ENCODE measurements around the gene VTI1A. TPM values are rescaled to one million over a fixed set of nuclear protein-coding genes. Genes with fewer than 3 reads are reported as not detected.

VTI1A gene
- total and polyA plus RNA-seq, 7 donors = 9.9 to 31.5 (median 20.1) TPM

GRCh38 chr10:112784022-112784461 lies 337.0 kb downstream of the VTI1A start:
- Histone ChIP-seq H3K9me3 (no peaks in the 10 kb centered on the region), H3K27ac (no peak overlapping the region), H3K36me3 (ENCODE audit: insufficient read depth in 1 of 2, low read depth in 1 of 2) (no peaks in the 10 kb centered on the region), H3K27me3 (ENCODE audit: insufficient read depth in 3 of 3, low read length in 2 of 3) (no peaks in the 10 kb centered on the region), H3K4me3 (no peak overlapping the region), H3K4me1 (peaks cover 15% of the 10 kb centered on the region)
- no peak for TF ChIP-seq CTCF (IDR thresholded peaks at IDR 0.05)
- no peak for ATAC-seq
- intact Hi-C loops (cut with DNase I) = no loop called here
- DNase-seq = no peak
- WGBS, 3 donors = 40 to 63% (median 60%) methylated on average over 8 of the region's 8 CpGs

- no peak for TF ChIP-seq CTCF (IDR thresholded peaks at IDR 0.05)
- Histone ChIP-seq H3K9me3 (no peaks in the 10 kb centered on the region), H3K4me1 (peaks cover 15% of the 10 kb centered on the region), H3K27me3 (ENCODE audit: insufficient read depth in 3 of 3, low read length in 2 of 3) (no peaks in the 10 kb centered on the region), H3K27ac (no peak overlapping the region), H3K4me3 (no peak overlapping the region), H3K36me3 (ENCODE audit: insufficient read depth in 1 of 2, low read depth in 1 of 2) (no peaks in the 10 kb centered on the region)
- ATAC-seq (no peak), DNase-seq (no peak)
- intact Hi-C loops (cut with DNase I) = loop anchor here in 1 of 2 donors (5.0 kb wide), 1 partner anchor 297 kb away; no protein-coding TSS in a partner anchor
Measured at GRCh38 chr10:112785089-112785488, 338.1 kb downstream of the VTI1A start.

GRCh38 chr10:112789248-112789647 lies 342.2 kb downstream of the VTI1A start:
- Histone ChIP-seq H3K9me3 (no peaks in the 10 kb centered on the region), H3K36me3 (ENCODE audit: insufficient read depth in 1 of 2, low read depth in 1 of 2) (no peaks in the 10 kb centered on the region), H3K27ac (no peak overlapping the region), H3K4me3 (no peak overlapping the region), H3K27me3 (ENCODE audit: insufficient read depth in 3 of 3, low read length in 2 of 3) (no peaks in the 10 kb centered on the region), H3K4me1 (peaks cover 7% of the 10 kb centered on the region)
- DNase-seq = no peak
- TF ChIP-seq CTCF (IDR thresholded peaks at IDR 0.05) = no peak
- intact Hi-C loops (cut with DNase I) = loop anchor here in 1 of 2 donors (5.0 kb wide), 1 partner anchor 293 kb away; no protein-coding TSS in a partner anchor
- ATAC-seq = no peak

GRCh38 chr10:112790030-112790429 lies 343.0 kb downstream of the VTI1A start:
- DNase-seq (no peak), ATAC-seq (no peak)
- TF ChIP-seq CTCF (IDR thresholded peaks at IDR 0.05) = no peak
- Histone ChIP-seq H3K27me3 (ENCODE audit: insufficient read depth in 3 of 3, low read length in 2 of 3) (no peaks in the 10 kb centered on the region), H3K9me3 (no peaks in the 10 kb centered on the region), H3K36me3 (ENCODE audit: insufficient read depth in 1 of 2, low read depth in 1 of 2) (no peaks in the 10 kb centered on the region), H3K4me3 (no peak overlapping the region), H3K27ac (no peak overlapping the region), H3K4me1 (peaks cover 4% of the 10 kb centered on the region)
- intact Hi-C loops (cut with DNase I) = no loop called here
- WGBS, 3 donors = 97 to 100% (median 100%) methylated on average over 1 of the region's 1 CpG

GRCh38 chr10:112790921-112791320 lies 343.9 kb downstream of the VTI1A start:
- no peak for ATAC-seq
- Histone ChIP-seq H3K27ac (no peak overlapping the region), H3K27me3 (ENCODE audit: insufficient read depth in 3 of 3, low read length in 2 of 3) (no peaks in the 10 kb centered on the region), H3K9me3 (no peaks in the 10 kb centered on the region), H3K4me1 (peaks cover 4% of the 10 kb centered on the region), H3K4me3 (no peak overlapping the region), H3K36me3 (ENCODE audit: insufficient read depth in 1 of 2, low read depth in 1 of 2) (no peaks in the 10 kb centered on the region)
- TF ChIP-seq CTCF (IDR thresholded peaks at IDR 0.05) = no peak
- DNase-seq = no peak
- 84 to 92% (median 89%) methylated on average over 4 of the region's 4 CpGs for WGBS, 3 donors
- intact Hi-C loops (cut with DNase I) = no loop called here
